Heart left ventricle (tissue), 13 donors: ENCODE results near the gene DNAJC10.
"Not testable (repeated sequence)": the region's sequence is repeated elsewhere in the genome, so short reads cannot be mapped to it uniquely, and the experiment has no call there.

Experiments used
- CTCF ChIP-seq, 12 donors: fragments of 200-600 bp; sonication (generic) in 4 of 12; IDR thresholded peaks; one replicate each; pipeline versions ENCODE4 v1.5.0 to v1.8.0; 2018 to 2022; ENCODE audit warnings: antibody characterized with exemption in 12 of 12, mild to moderate bottlenecking in 5 of 12
- POLR2A ChIP-seq, 2 donors: fragments of 450-650 bp; IDR thresholded peaks; one replicate each; pipeline ENCODE4 v1.6.1; 2017; ENCODE audit warnings: antibody characterized with exemption in 2 of 2, mild to moderate bottlenecking in 2 of 2, moderate library complexity in 2 of 2
- donor health status: ischemic (EF 13 %, LVEDD 7.1; RV severe dilation, severe dysfunction).
- donor health status: DM: no; HTN: yes; CAD: no.
- donor health status: DM: no; HTN: no; CAD: no.
- donor health status: ischemic (EF 25% LVEDD 6.9; RV normal size, moderate dysfunction).
- donor health status: ischemic (EF 25% LVEDD 5.7; RV mildly dilated, moderate dysfunction).
- donor health status: ischemic (EF 35%, LVEDD 5.7; RV mildly dilated, moderate dysfunction).
- donor health status: nonischemic (EF 11% LVEDD 7.7; RV severe dilation, severe dysfunction).
- donor health status: DM: yes; HTN: yes; CAD: no.
- donor health status: PGD.
- donor health status: ischemic (EF 29% LVEDD 5.4; RV normal size, mild dysfunction).
- donor health status: nonischemic (EF 23%, LVEDD 6.1; RV moderate dilation, normal function).

GRCh38 chr2:182686763-182687162 is 29.3 kb upstream of the DNAJC10 start:
- TF ChIP-seq POLR2A, CTCF (IDR thresholded peaks at IDR 0.05): not testable (repeated sequence)
